ENCODE measurements around the gene PTPN21. TPM values are rescaled to one million over a fixed set of nuclear protein-coding genes. Genes with fewer than 3 reads are reported as not detected.

PTPN21 gene
- total and polyA plus RNA-seq, 10 donors = 0.85 to 10.9 (median 5.7) TPM

- H3K9me3 ChIP-seq = no peaks in the 10 kb centered on the region
- no peaks in the 10 kb centered on the region for H3K4me1 ChIP-seq
- H3K27me3 ChIP-seq (replicated peaks in 1 of 7) = no peaks in the 10 kb centered on the region
- TF ChIP-seq CTCF (IDR thresholded peaks at IDR 0.05 in 8 of 11, conservative IDR thresholded peaks at IDR 0.05 in 3 of 11) (no peak), POLR2A (IDR thresholded peaks at IDR 0.05) (no peak), POLR2AphosphoS5 (IDR thresholded peaks at IDR 0.05) (no peak)
- DNase-seq = no peak
- WGBS, 5 donors = 69 to 80% (median 75%) methylated on average over 2 of the region's 2 CpGs
- H3K4me3 ChIP-seq = no peak overlapping the region
- H3K36me3 ChIP-seq = peaks cover 0 to 20% (median 1%) of the 10 kb centered on the region in 6 donors
- intact Hi-C loops (cut with DNase I; ENCODE audit: low total_unique reads) = no loop called here
- no peak overlapping the region for H3K27ac ChIP-seq
These were observed 123.8 kb downstream of the PTPN21 start for GRCh38 chr14:88430976-88431375.

GRCh38 chr14:88426271-88426670 is 128.5 kb downstream of the PTPN21 start:
- Histone ChIP-seq H3K27ac (no peak overlapping the region), H3K27me3 (replicated peaks in 1 of 7) (no peaks in the 10 kb centered on the region), H3K36me3 (peaks cover 0 to 7% (median 1%) of the 10 kb centered on the region in 6 donors), H3K4me3 (no peak overlapping the region), H3K9me3 (no peaks in the 10 kb centered on the region), H3K4me1 (no peaks in the 10 kb centered on the region)
- 93 to 96% (median 94%) methylated on average over 7 of the region's 7 CpGs for WGBS, 5 donors
- TF ChIP-seq CTCF (IDR thresholded peaks at IDR 0.05 in 8 of 11, conservative IDR thresholded peaks at IDR 0.05 in 3 of 11) (no peak), POLR2A (IDR thresholded peaks at IDR 0.05) (no peak), POLR2AphosphoS5 (IDR thresholded peaks at IDR 0.05) (no peak)
- DNase-seq = no peak
- intact Hi-C loops (cut with DNase I; ENCODE audit: low total_unique reads) = no loop called here

- Histone ChIP-seq H3K36me3 (peaks cover 0 to 18% (median 1%) of the 10 kb centered on the region in 6 donors), H3K4me3 (no peak overlapping the region), H3K9me3 (no peaks in the 10 kb centered on the region), H3K4me1 (no peaks in the 10 kb centered on the region), H3K27me3 (replicated peaks in 1 of 7) (no peaks in the 10 kb centered on the region), H3K27ac (no peak overlapping the region)
- no peak for TF ChIP-seq POLR2AphosphoS5 (IDR thresholded peaks at IDR 0.05)
- no peak for TF ChIP-seq POLR2A (IDR thresholded peaks at IDR 0.05)
- no peak for DNase-seq
- intact Hi-C loops (cut with DNase I; ENCODE audit: low total_unique reads) = no loop called here
These were observed 130.2 kb downstream of the PTPN21 start for GRCh38 chr14:88424573-88424972.

GRCh38 chr14:88422919-88423650 is 131.7 kb downstream of the PTPN21 start:
- Histone ChIP-seq H3K27me3 (replicated peaks in 1 of 7) (no peaks in the 10 kb centered on the region), H3K36me3 (peaks cover 0 to 32% (median 8%) of the 10 kb centered on the region in 6 donors), H3K9me3 (peaks cover 0 to 9% (median 8%) of the 10 kb centered on the region in 8 donors), H3K4me3 (no peak overlapping the region), H3K4me1 (no peaks in the 10 kb centered on the region), H3K27ac (no peak overlapping the region)
- 73 to 89% (median 80%) methylated on average over 3 of the region's 3 CpGs for WGBS, 5 donors
- no peak for DNase-seq
- intact Hi-C loops (cut with DNase I; ENCODE audit: low total_unique reads) = no loop called here
- TF ChIP-seq CTCF (IDR thresholded peaks at IDR 0.05 in 8 of 11, conservative IDR thresholded peaks at IDR 0.05 in 3 of 11) (no peak), POLR2AphosphoS5 (IDR thresholded peaks at IDR 0.05) (no peak), POLR2A (IDR thresholded peaks at IDR 0.05) (no peak)
